ENCODE results near the gene SC5D.

SC5D gene

DNA sequence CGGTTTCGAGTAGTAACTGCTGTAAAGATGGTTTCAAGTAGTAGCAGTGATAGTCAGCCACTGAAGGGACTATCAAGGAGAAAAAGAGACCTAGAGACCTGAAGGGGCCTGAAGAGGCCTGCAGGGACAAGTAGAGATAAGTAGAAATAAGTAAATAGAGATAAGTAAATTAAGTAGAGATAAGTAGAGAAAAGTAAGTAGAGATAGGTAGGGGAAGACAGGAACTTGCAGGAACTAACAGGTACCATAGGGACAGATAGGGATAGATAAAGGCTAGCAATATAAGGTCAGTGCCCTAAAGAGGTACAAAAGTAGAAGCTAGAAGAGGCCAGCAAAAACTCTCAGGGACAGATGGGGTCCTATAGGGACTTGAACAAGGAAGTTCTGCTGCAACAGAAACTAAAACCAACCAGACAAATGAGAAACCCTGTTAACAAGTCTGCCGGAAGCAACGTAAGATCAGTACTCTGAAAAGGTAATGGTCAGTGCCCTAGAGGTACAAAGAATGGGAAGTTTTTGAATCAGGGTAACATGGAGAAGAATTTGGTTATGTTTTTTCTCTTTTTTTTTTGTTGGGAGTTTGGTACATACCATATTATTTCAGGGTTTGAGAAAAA lies 9.6 kb upstream of the SC5D start:
- H3K4me3 ChIP-seq (replicated peaks; ENCODE audit: insufficient read depth, low read length): no peak overlapping the region
- peaks cover 2% of the 10 kb centered on the region for H3K27me3 ChIP-seq (ENCODE audit: insufficient read depth, poor library complexity, severe bottlenecking)
- no peak overlapping the region for H3K27ac ChIP-seq (replicated peaks)
- no peak for DNase-seq (ENCODE audit: low read depth in 1 of 2, low spot score in 1 of 2)
- TF ChIP-seq GABPA (IDR thresholded peaks at IDR 0.05; ENCODE audit: low read depth) (no peak), POLR2AphosphoS5 (IDR thresholded peaks at IDR 0.05; ENCODE audit: low read depth) (no peak), SPI1 (IDR thresholded peaks at IDR 0.05; ENCODE audit: borderline replicate concordance, low read depth) (no peak)
- TF ChIP-seq, protein P1, sequence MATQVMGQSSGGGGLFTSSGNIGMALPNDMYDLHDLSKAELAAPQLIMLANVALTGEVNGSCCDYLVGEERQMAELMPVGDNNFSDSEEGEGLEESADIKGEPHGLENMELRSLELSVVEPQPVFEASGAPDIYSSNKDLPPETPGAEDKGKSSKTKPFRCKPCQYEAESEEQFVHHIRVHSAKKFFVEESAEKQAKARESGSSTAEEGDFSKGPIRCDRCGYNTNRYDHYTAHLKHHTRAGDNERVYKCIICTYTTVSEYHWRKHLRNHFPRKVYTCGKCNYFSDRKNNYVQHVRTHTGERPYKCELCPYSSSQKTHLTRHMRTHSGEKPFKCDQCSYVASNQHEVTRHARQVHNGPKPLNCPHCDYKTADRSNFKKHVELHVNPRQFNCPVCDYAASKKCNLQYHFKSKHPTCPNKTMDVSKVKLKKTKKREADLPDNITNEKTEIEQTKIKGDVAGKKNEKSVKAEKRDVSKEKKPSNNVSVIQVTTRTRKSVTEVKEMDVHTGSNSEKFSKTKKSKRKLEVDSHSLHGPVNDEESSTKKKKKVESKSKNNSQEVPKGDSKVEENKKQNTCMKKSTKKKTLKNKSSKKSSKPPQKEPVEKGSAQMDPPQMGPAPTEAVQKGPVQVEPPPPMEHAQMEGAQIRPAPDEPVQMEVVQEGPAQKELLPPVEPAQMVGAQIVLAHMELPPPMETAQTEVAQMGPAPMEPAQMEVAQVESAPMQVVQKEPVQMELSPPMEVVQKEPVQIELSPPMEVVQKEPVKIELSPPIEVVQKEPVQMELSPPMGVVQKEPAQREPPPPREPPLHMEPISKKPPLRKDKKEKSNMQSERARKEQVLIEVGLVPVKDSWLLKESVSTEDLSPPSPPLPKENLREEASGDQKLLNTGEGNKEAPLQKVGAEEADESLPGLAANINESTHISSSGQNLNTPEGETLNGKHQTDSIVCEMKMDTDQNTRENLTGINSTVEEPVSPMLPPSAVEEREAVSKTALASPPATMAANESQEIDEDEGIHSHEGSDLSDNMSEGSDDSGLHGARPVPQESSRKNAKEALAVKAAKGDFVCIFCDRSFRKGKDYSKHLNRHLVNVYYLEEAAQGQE (IDR thresholded peaks at IDR 0.05; ENCODE audit: insufficient replicate concordance, low read depth): no peak
- TF ChIP-seq, protein P2, sequence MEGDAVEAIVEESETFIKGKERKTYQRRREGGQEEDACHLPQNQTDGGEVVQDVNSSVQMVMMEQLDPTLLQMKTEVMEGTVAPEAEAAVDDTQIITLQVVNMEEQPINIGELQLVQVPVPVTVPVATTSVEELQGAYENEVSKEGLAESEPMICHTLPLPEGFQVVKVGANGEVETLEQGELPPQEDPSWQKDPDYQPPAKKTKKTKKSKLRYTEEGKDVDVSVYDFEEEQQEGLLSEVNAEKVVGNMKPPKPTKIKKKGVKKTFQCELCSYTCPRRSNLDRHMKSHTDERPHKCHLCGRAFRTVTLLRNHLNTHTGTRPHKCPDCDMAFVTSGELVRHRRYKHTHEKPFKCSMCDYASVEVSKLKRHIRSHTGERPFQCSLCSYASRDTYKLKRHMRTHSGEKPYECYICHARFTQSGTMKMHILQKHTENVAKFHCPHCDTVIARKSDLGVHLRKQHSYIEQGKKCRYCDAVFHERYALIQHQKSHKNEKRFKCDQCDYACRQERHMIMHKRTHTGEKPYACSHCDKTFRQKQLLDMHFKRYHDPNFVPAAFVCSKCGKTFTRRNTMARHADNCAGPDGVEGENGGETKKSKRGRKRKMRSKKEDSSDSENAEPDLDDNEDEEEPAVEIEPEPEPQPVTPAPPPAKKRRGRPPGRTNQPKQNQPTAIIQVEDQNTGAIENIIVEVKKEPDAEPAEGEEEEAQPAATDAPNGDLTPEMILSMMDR (IDR thresholded peaks at IDR 0.05; ENCODE audit: insufficient read depth, low read length): no peak

GRCh38 chr11:121291319-121291718 lies 1.3 kb upstream of the SC5D start:
- H3K4me3 ChIP-seq (replicated peaks; ENCODE audit: insufficient read depth, low read length): no peak overlapping the region

DNA sequence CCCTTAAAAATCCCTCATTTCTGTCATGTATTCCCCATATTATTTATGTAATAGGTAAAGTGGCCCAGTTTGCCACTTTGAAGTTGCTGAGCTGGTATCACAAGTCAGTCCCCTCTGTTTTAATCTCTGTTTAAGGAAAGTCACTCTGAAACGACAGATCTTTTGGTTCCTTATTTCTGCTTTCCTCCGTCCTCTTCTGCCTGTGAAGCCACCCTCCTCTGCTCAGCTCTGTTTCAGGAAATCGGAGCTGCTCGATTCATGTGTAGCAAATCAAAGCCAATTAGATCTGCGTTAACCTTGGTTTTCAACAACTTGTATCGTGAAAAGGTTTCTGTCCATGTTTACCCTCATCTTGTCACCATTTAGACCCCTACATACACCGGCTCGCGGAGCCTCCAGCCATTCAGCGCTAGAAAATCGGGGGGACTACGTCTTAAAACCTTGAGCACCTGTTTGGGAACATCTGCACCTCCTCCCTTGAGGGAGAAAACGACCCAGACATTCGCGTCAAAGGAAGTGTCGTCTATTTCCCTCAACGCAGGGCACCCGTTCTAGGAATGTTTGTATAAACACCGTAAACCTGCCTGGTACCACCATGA lies 576 bp upstream of the SC5D start:
- peak in 1 of 2 experiments; percentile 45 for DNase-seq (ENCODE audit: low read depth in 1 of 2, low spot score in 1 of 2)
- Histone ChIP-seq H3K4me3 (replicated peaks; ENCODE audit: insufficient read depth, low read length) (peak overlapping the region; percentile 98), H3K27ac (replicated peaks) (peak overlapping the region; percentile 74), H3K27me3 (ENCODE audit: insufficient read depth, poor library complexity, severe bottlenecking) (no peaks in the 10 kb centered on the region)
- TF ChIP-seq, protein P2 (IDR thresholded peaks at IDR 0.05; ENCODE audit: insufficient read depth, low read length): no peak
- TF ChIP-seq GABPA (IDR thresholded peaks at IDR 0.05; ENCODE audit: low read depth) (no peak), SPI1 (IDR thresholded peaks at IDR 0.05; ENCODE audit: borderline replicate concordance, low read depth) (no peak), POLR2AphosphoS5 (IDR thresholded peaks at IDR 0.05; ENCODE audit: low read depth) (no peak)
- TF ChIP-seq, protein P1 (IDR thresholded peaks at IDR 0.05; ENCODE audit: insufficient replicate concordance, low read depth): no peak

More at GRCh38 chr11:121291319-121291718, 1.3 kb upstream of the SC5D start:
- no peak for DNase-seq (ENCODE audit: low read depth in 1 of 2, low spot score in 1 of 2)
- TF ChIP-seq GABPA (IDR thresholded peaks at IDR 0.05; ENCODE audit: low read depth): no peak
- TF ChIP-seq, protein P1 (IDR thresholded peaks at IDR 0.05; ENCODE audit: insufficient replicate concordance, low read depth): no peak
- no peaks in the 10 kb centered on the region for H3K27me3 ChIP-seq (ENCODE audit: insufficient read depth, poor library complexity, severe bottlenecking)
- H3K27ac ChIP-seq (replicated peaks): no peak overlapping the region

All from HL-60 (cell line).